ENCODE data around the gene TTC39B. TPM values are rescaled to one million over a fixed set of nuclear protein-coding genes. Genes with fewer than 3 reads are reported as not detected.

The TTC39B gene
- total RNA-seq, 6 experiments from 2014 or later: 4.5 to 9.9 (median 7.6) TPM

GRCh38 chr9:15244001-15244441 lies 63.0 kb downstream of the TTC39B start:
- no peak overlapping the region for H3K4me3 ChIP-seq
- no peak overlapping the region for H3K27ac ChIP-seq
- H3K9me3 ChIP-seq: no peaks in the 10 kb centered on the region
- no peaks in the 10 kb centered on the region for H3K36me3 ChIP-seq
- H3K27me3 ChIP-seq: no peaks in the 10 kb centered on the region
- intact Hi-C loops (cut with DNase I): no loop called here
- ATAC-seq (no peak), DNase-seq (no peak)
- H3K4me1 ChIP-seq: peaks cover 0 to 5% (median 0%) of the 10 kb centered on the region in 4 donors
- TF ChIP-seq CTCF (IDR thresholded peaks at IDR 0.05) (no peak), POLR2A (IDR thresholded peaks at IDR 0.05) (no peak)
- 90% methylated on average over 4 of the region's 4 CpGs for WGBS (ENCODE audit: insufficient coverage, low coverage, low lambda C conversion rate, missing lambda C conversion rate)

- 100% methylated on average over 1 of the region's 1 CpG for WGBS (ENCODE audit: insufficient coverage, low coverage, low lambda C conversion rate, missing lambda C conversion rate)
- no peak for ATAC-seq
Measured at GRCh38 chr9:15243081-15243480, 63.9 kb downstream of the TTC39B start.

GRCh38 chr9:15240927-15241326 lies 66.1 kb downstream of the TTC39B start:
- H3K9me3 ChIP-seq: peaks cover 0 to 2% (median 0%) of the 10 kb centered on the region in 4 donors
- intact Hi-C loops (cut with DNase I): no loop called here
- H3K4me1 ChIP-seq: peaks cover 0 to 5% (median 0%) of the 10 kb centered on the region in 4 donors
- ATAC-seq: no peak
- DNase-seq: no peak
- 82% methylated on average over 4 of the region's 4 CpGs for WGBS (ENCODE audit: insufficient coverage, low coverage, low lambda C conversion rate, missing lambda C conversion rate)
- no peak overlapping the region for H3K4me3 ChIP-seq
- no peaks in the 10 kb centered on the region for H3K36me3 ChIP-seq
- H3K27me3 ChIP-seq: no peaks in the 10 kb centered on the region
- TF ChIP-seq CTCF (IDR thresholded peaks at IDR 0.05): no peak
- no peak for TF ChIP-seq POLR2A (IDR thresholded peaks at IDR 0.05)
- no peak overlapping the region for H3K27ac ChIP-seq

More at GRCh38 chr9:15243081-15243480, 63.9 kb downstream of the TTC39B start:
- no peaks in the 10 kb centered on the region for H3K27me3 ChIP-seq
- no peak overlapping the region for H3K4me3 ChIP-seq
- DNase-seq: no peak
- peaks cover 0 to 5% (median 0%) of the 10 kb centered on the region in 4 donors for H3K4me1 ChIP-seq
- intact Hi-C loops (cut with DNase I): no loop called here
- H3K36me3 ChIP-seq: no peaks in the 10 kb centered on the region
- no peak for TF ChIP-seq POLR2A (IDR thresholded peaks at IDR 0.05)
- TF ChIP-seq CTCF (IDR thresholded peaks at IDR 0.05): no peak
- H3K9me3 ChIP-seq: no peaks in the 10 kb centered on the region
- no peak overlapping the region for H3K27ac ChIP-seq

- 80% methylated on average over 2 of the region's 2 CpGs for WGBS (ENCODE audit: insufficient coverage, low coverage, low lambda C conversion rate, missing lambda C conversion rate)
- no peak for TF ChIP-seq POLR2A (IDR thresholded peaks at IDR 0.05)
- TF ChIP-seq CTCF (IDR thresholded peaks at IDR 0.05): no peak
- DNase-seq: no peak
- Histone ChIP-seq H3K4me1 (peaks cover 0 to 5% (median 0%) of the 10 kb centered on the region in 4 donors), H3K36me3 (no peaks in the 10 kb centered on the region), H3K9me3 (peaks cover 0 to 2% (median 0%) of the 10 kb centered on the region in 4 donors), H3K4me3 (no peak overlapping the region), H3K27me3 (no peaks in the 10 kb centered on the region), H3K27ac (no peak overlapping the region)
- intact Hi-C loops (cut with DNase I): no loop called here
- no peak for ATAC-seq
Measured at GRCh38 chr9:15239816-15240215, 67.2 kb downstream of the TTC39B start.

GRCh38 chr9:15238646-15239045 lies 68.4 kb downstream of the TTC39B start:
- H3K27ac ChIP-seq: no peak overlapping the region
- WGBS (ENCODE audit: insufficient coverage, low coverage, low lambda C conversion rate, missing lambda C conversion rate): 96% methylated on average over 4 of the region's 5 CpGs
- ATAC-seq (no peak), DNase-seq (no peak)
- intact Hi-C loops (cut with DNase I): no loop called here
- peaks cover 0 to 5% (median 0%) of the 10 kb centered on the region in 4 donors for H3K4me1 ChIP-seq
- no peaks in the 10 kb centered on the region for H3K27me3 ChIP-seq
- no peak overlapping the region for H3K4me3 ChIP-seq
- peaks cover 0 to 2% (median 0%) of the 10 kb centered on the region in 4 donors for H3K9me3 ChIP-seq
- no peaks in the 10 kb centered on the region for H3K36me3 ChIP-seq
- TF ChIP-seq CTCF (IDR thresholded peaks at IDR 0.05): no peak
- no peak for TF ChIP-seq POLR2A (IDR thresholded peaks at IDR 0.05)
